IPS-15b (cell line): ENCODE results near the gene PHACTR1.

ENCODE experiments used
- H3K27me3 ChIP-seq: one replicate; pipeline ENCODE4 v1.6.1; 2013; ENCODE audit warnings: low read length; ENCODE audit not compliant: control insufficient read depth, insufficient read depth
- H3K36me3 ChIP-seq: one replicate; pipeline ENCODE4 v1.6.1; 2013; ENCODE audit warnings: low read length; ENCODE audit not compliant: control insufficient read depth, insufficient read depth
- H3K4me1 ChIP-seq: one replicate; pipeline ENCODE4 v1.6.1; 2013; ENCODE audit warnings: mild to moderate bottlenecking, low read length; ENCODE audit not compliant: control insufficient read depth, insufficient read depth
- H3K4me3 ChIP-seq: one replicate; pipeline ENCODE4 v1.5.1; 2013; ENCODE audit warnings: low read depth, low read length
- H3K9ac ChIP-seq: one replicate; pipeline ENCODE4 v1.6.1; 2013; ENCODE audit warnings: low read depth, mild to moderate bottlenecking, low read length
- H3K9me3 ChIP-seq: one replicate; pipeline ENCODE4 v1.6.1; 2013; ENCODE audit warnings: mild to moderate bottlenecking, low read length; ENCODE audit not compliant: control insufficient read depth, insufficient read depth

The PHACTR1 gene

DNA sequence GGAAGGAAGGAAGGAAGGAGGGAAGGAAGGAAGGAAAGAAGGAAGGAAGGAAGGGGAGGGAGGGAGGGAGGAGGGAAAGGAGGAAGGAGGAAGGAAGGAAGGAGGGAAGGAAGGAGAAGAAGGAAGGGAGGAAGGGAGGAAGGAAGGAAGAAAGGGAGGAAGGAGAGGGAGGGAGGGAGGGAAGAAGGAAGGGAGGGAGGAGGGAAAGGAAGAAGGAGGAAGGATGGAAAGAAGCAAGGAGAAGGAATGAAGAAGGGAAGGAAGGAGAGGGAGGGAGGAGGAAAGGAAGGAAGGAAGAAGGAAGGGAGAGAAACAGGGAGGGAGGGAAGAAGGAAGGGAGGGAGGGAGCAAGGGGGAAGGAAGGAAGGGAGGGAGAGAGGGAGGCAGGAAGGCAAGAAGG, 204.9 kb downstream of the PHACTR1 start:
- Histone ChIP-seq H3K9ac (no peak overlapping the region), H3K36me3 (no peaks in the 10 kb centered on the region), H3K27me3 (no peaks in the 10 kb centered on the region), H3K4me3 (no peak overlapping the region), H3K4me1 (no peaks in the 10 kb centered on the region), H3K9me3 (no peaks in the 10 kb centered on the region)

- no peaks in the 10 kb centered on the region for H3K4me1 ChIP-seq
- H3K27me3 ChIP-seq, result no peaks in the 10 kb centered on the region
- H3K9ac ChIP-seq, result no peak overlapping the region
- no peaks in the 10 kb centered on the region for H3K9me3 ChIP-seq
- no peak overlapping the region for H3K4me3 ChIP-seq
- no peaks in the 10 kb centered on the region for H3K36me3 ChIP-seq
Observed at GRCh38 chr6:12923644-12924235, 207.2 kb downstream of the PHACTR1 start.

- H3K4me3 ChIP-seq, result no peak overlapping the region
- no peaks in the 10 kb centered on the region for H3K27me3 ChIP-seq
- no peak overlapping the region for H3K9ac ChIP-seq
- peaks cover 3% of the 10 kb centered on the region for H3K4me1 ChIP-seq
- no peaks in the 10 kb centered on the region for H3K36me3 ChIP-seq
- H3K9me3 ChIP-seq, result no peaks in the 10 kb centered on the region
Observed at GRCh38 chr6:12924911-12925310, 208.3 kb downstream of the PHACTR1 start.

DNA sequence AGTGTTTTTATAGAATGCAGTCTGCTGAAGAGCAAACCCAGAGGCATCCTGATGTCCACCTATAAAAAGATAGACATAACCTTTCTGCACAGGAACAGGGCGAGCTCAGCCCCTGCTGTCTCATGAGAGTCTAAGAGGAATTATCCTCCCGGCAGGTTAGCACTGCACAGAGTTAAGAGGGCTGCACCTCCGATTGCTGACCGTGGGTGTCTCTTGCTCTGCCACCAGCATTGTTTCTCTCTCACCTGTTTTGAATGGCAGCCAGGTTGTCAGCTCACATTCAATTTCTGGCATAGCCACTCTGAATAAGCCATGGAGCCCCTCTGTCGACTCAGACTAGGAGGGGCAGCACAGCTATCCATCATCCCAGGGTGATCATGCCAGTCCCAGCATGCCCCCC, 211.2 kb downstream of the PHACTR1 start:
- Histone ChIP-seq H3K36me3 (no peaks in the 10 kb centered on the region), H3K9ac (no peak overlapping the region), H3K9me3 (no peaks in the 10 kb centered on the region), H3K27me3 (no peaks in the 10 kb centered on the region), H3K4me1 (peaks cover 11% of the 10 kb centered on the region), H3K4me3 (no peak overlapping the region)

DNA sequence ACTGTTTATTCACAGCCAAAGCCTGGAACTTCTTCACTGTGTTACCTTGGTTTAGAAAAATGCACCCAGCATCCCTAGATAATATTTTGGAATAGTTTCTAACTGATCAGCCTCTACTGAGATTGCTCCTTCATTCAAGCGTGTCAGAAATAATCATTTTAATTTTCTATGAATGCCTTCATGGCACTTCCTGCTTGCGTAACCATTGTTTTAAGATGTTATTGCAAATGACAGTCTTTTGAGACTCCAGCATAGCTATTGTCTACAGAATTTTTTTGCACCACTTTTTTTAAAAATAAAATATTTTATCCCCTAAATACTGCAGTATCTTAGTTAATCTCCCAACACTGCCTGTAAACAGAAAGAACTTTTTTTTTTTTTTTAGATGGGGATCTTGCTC, 213.1 kb downstream of the PHACTR1 start:
- Histone ChIP-seq H3K36me3 (no peaks in the 10 kb centered on the region), H3K4me1 (peaks cover 11% of the 10 kb centered on the region), H3K4me3 (no peak overlapping the region), H3K27me3 (no peaks in the 10 kb centered on the region), H3K9ac (no peak overlapping the region), H3K9me3 (no peaks in the 10 kb centered on the region)

GRCh38 chr6:12931639-12932038, 215.1 kb downstream of the PHACTR1 start:
- peaks cover 11% of the 10 kb centered on the region for H3K4me1 ChIP-seq
- no peaks in the 10 kb centered on the region for H3K36me3 ChIP-seq
- H3K27me3 ChIP-seq, result no peaks in the 10 kb centered on the region
- H3K9ac ChIP-seq, result no peak overlapping the region
- no peak overlapping the region for H3K4me3 ChIP-seq
- H3K9me3 ChIP-seq, result no peaks in the 10 kb centered on the region

DNA sequence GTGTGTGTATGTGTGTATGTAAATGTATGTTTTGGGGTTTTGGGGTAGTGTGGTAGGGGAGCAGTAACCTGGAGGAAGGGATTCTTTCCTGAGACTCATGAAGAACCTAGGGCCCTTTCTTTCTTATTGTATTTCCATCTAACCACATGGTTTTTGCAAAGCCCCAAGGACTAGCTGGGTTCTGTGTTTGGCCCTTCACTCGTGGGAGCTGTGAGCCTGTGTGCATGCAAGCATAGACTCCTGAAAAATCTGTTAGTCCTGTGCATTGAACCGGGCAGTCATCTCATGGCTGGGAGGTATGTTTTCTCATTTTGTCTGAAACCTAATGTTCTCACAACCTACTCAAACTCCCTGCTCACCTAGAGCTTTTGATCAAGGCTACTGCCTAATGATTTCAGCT, 219.1 kb downstream of the PHACTR1 start:
- Histone ChIP-seq H3K9ac (no peak overlapping the region), H3K4me3 (no peak overlapping the region), H3K4me1 (peaks cover 8% of the 10 kb centered on the region), H3K9me3 (no peaks in the 10 kb centered on the region), H3K36me3 (no peaks in the 10 kb centered on the region), H3K27me3 (no peaks in the 10 kb centered on the region)

DNA sequence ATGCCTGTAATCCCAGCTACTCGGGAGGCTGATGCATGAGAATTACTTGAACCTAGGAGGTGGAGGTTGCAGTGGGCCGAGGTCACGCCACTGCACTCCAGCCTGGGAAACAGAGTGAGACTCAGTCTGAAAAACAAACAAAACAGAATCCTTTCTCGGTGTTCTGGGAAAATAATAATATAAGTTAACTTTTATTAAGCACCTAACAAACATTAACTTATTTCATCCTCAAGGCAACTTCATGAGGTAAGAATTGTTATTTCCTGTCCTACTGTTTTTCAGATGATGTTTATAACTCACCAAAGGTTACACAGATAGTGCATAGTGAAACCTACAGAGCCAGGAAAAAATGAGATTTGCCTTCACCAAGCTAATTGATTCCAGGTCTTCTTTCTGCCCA, 221.4 kb downstream of the PHACTR1 start:
- H3K4me3 ChIP-seq, result no peak overlapping the region
- H3K9ac ChIP-seq, result no peak overlapping the region
- no peaks in the 10 kb centered on the region for H3K36me3 ChIP-seq
- no peaks in the 10 kb centered on the region for H3K9me3 ChIP-seq
- no peaks in the 10 kb centered on the region for H3K4me1 ChIP-seq
- no peaks in the 10 kb centered on the region for H3K27me3 ChIP-seq

DNA sequence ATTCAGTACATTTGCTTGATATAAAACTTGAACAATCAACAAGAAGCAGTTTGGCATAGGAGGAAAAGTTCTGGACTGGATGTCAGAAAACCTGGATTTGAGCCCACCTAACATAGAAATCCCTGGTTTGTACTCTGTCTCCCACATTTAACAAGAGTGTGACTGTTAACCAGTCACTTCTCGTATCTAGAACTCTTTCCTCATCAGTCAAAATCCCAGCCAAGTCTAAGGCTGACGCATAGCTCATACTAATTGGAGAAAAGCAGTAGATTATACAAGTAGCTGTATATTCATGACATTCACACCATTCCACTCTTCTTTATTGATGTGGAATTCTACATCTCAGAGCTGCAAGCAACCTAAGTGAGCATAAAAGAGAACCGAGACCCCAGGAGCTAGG, 222.7 kb downstream of the PHACTR1 start:
- no peaks in the 10 kb centered on the region for H3K27me3 ChIP-seq
- H3K9me3 ChIP-seq, result no peaks in the 10 kb centered on the region
- peaks cover 2% of the 10 kb centered on the region for H3K4me1 ChIP-seq
- no peak overlapping the region for H3K9ac ChIP-seq
- no peak overlapping the region for H3K4me3 ChIP-seq
- H3K36me3 ChIP-seq, result no peaks in the 10 kb centered on the region

- H3K9me3 ChIP-seq, result no peaks in the 10 kb centered on the region
- no peak overlapping the region for H3K4me3 ChIP-seq
- no peaks in the 10 kb centered on the region for H3K27me3 ChIP-seq
- H3K36me3 ChIP-seq, result no peaks in the 10 kb centered on the region
- H3K9ac ChIP-seq, result no peak overlapping the region
- peaks cover 2% of the 10 kb centered on the region for H3K4me1 ChIP-seq
Observed at GRCh38 chr6:12941422-12941821, 224.9 kb downstream of the PHACTR1 start.

DNA sequence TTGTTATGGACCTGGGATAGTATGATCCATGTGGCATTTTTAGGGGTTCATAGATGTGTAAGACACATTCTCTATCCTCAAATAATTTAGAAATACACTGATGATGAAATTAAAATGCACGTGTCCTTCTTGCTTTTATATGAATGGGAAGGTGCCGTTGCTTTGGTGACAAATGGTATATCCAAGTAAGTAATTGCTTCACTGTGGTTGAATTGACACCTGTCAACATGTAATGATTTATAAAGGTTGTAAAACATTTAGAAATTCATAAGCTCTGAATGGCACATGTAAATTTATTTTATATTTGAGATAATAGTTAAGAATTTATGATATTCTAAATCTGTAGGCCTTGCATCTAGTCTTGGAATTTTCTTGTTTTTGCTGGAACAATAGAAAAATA, 227.0 kb downstream of the PHACTR1 start:
- H3K9me3 ChIP-seq, result no peaks in the 10 kb centered on the region
- H3K4me3 ChIP-seq, result no peak overlapping the region
- peaks cover 2% of the 10 kb centered on the region for H3K4me1 ChIP-seq
- no peak overlapping the region for H3K9ac ChIP-seq
- H3K27me3 ChIP-seq, result no peaks in the 10 kb centered on the region
- H3K36me3 ChIP-seq, result no peaks in the 10 kb centered on the region

GRCh38 chr6:12944001-12944400, 227.4 kb downstream of the PHACTR1 start:
- Histone ChIP-seq H3K9ac (no peak overlapping the region), H3K36me3 (no peaks in the 10 kb centered on the region), H3K9me3 (no peaks in the 10 kb centered on the region), H3K27me3 (no peaks in the 10 kb centered on the region), H3K4me1 (peaks cover 2% of the 10 kb centered on the region), H3K4me3 (no peak overlapping the region)
